SU-DHL-6 (cell line): ENCODE data around the gene KRT73.

Experiments used
- H2AFZ ChIP-seq: fragments of 200-600 bp; sonication (generic); 2 replicates; pipeline ENCODE4 v1.6.1; 2014; ENCODE audit warnings: low read depth, mild to moderate bottlenecking, moderate library complexity, mixed read lengths, antibody characterized with exemption, low read length; ENCODE audit not compliant: severe bottlenecking
- H3F3A ChIP-seq: fragments of 200-600 bp; shearing (Covaris generic); 2 replicates; pipeline ENCODE4 v1.6.0; 2016; ENCODE audit warnings: antibody characterized with exemption, mild to moderate bottlenecking; ENCODE audit not compliant: insufficient read depth
- H3K27ac ChIP-seq: fragments of 200-600 bp; sonication (generic); 2 replicates; pipeline ENCODE4 v1.5.1; 2016; ENCODE audit warnings: low read depth, mild to moderate bottlenecking, low read length, moderate library complexity, mixed read lengths
- H3K27me3 ChIP-seq: fragments of 200-600 bp; sonication (generic), shearing (Covaris generic); 2 replicates; pipeline ENCODE4 v1.6.0; 2014; ENCODE audit warnings: mild to moderate bottlenecking, low read length
- H3K36me3 ChIP-seq: fragments of 200-600 bp; sonication (generic); 2 replicates; pipeline ENCODE4 v1.6.1; 2014; ENCODE audit warnings: mild to moderate bottlenecking, low read length, mixed read lengths
- H3K4me2 ChIP-seq: fragments of 300-600, 200-600 bp; shearing (Covaris generic), sonication (generic); 2 replicates; pipeline ENCODE4 v1.6.0; 2014; ENCODE audit warnings: low read length, low read depth, mild to moderate bottlenecking; ENCODE audit not compliant: poor library complexity, severe bottlenecking
- H3K4me3 ChIP-seq: fragments of 200-600 bp; sonication (generic); 2 replicates; pipeline ENCODE4 v1.5.1; 2014; ENCODE audit warnings: antibody characterized with exemption, low read length, mild to moderate bottlenecking, mixed read lengths; ENCODE audit not compliant: insufficient read depth, poor library complexity, severe bottlenecking
- H3K79me2 ChIP-seq: fragments of 200-600 bp; sonication (generic); 2 replicates; pipeline ENCODE4 v1.6.1; 2014; ENCODE audit warnings: mild to moderate bottlenecking, low read length, moderate library complexity; ENCODE audit not compliant: insufficient read depth
- H3K9ac ChIP-seq: fragments of 200-600 bp; sonication (generic); 2 replicates; pipeline ENCODE4 v1.7.0; 2014; ENCODE audit warnings: mild to moderate bottlenecking, low read length
- H3K9me2 ChIP-seq: fragments of 200-600 bp; sonication (generic); replicated peaks from 2 replicates; pipeline ENCODE4 v1.6.1; 2014; ENCODE audit warnings: low read length; ENCODE audit not compliant: insufficient read depth
- H3K9me3 ChIP-seq: fragments of 200-600 bp; sonication (generic); 2 replicates; pipeline ENCODE4 v1.6.1; 2014; ENCODE audit warnings: low read length, mixed read lengths; ENCODE audit not compliant: insufficient read depth
- H4K20me1 ChIP-seq: fragments of 200-600 bp; sonication (generic); 2 replicates; pipeline ENCODE4 v1.6.1; 2014; ENCODE audit warnings: low read depth, mild to moderate bottlenecking, antibody characterized with exemption, low read length, moderate library complexity, mixed read lengths
- EZH2phosphoT487 ChIP-seq: fragments of 200-600 bp; sonication (generic), shearing (Covaris generic); conservative IDR thresholded peaks from 2 replicates; pipeline ENCODE4 v1.6.1; 2018; ENCODE audit warnings: mild to moderate bottlenecking, antibody characterized with exemption, low read length, moderate library complexity, mixed read lengths
- TF ChIP-seq, protein P1 (sequence below): fragments of 200-600 bp; sonication (generic); IDR thresholded peaks from one replicate; pipeline ENCODE4 v1.5.1; 2017; ENCODE audit warnings: antibody characterized with exemption, mild to moderate bottlenecking, low read length, moderate library complexity; ENCODE audit not compliant: insufficient read depth, poor library complexity, severe bottlenecking

Gene KRT73

DNA sequence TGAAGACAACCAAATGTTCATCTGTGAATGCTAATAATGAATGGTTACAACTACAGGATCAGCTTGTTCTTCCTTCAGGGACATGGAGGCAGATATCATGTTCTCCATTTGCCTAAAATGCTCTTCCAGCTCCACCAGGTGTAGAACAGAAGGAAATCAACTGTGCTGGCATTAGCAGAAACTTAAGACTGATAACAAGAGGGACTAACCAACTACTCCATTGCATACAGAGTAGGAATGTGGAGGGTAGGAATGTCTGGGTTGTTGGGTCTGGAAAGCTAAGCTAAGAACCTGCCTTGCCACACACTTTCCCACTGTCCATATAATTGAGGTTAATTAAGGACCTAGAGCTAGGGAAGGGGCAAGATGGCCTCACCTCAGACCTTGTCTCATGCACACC lies 45.1 kb upstream of the KRT73 start:
- no peaks in the 10 kb centered on the region for H3K79me2 ChIP-seq
- no peak overlapping the region for H3K9ac ChIP-seq
- no peak overlapping the region for H3K4me2 ChIP-seq
- no peak overlapping the region for H3K4me3 ChIP-seq
- H4K20me1 ChIP-seq = no peaks in the 10 kb centered on the region
- no peaks in the 10 kb centered on the region for H3F3A ChIP-seq
- H3K36me3 ChIP-seq = no peaks in the 10 kb centered on the region
- H3K9me2 ChIP-seq = no peaks in the 10 kb centered on the region
- H3K27me3 ChIP-seq = no peaks in the 10 kb centered on the region
- no peaks in the 10 kb centered on the region for H3K9me3 ChIP-seq
- H3K27ac ChIP-seq = no peak overlapping the region
- H2AFZ ChIP-seq = no peak overlapping the region
- no peak for TF ChIP-seq EZH2phosphoT487
- TF ChIP-seq, protein P1, sequence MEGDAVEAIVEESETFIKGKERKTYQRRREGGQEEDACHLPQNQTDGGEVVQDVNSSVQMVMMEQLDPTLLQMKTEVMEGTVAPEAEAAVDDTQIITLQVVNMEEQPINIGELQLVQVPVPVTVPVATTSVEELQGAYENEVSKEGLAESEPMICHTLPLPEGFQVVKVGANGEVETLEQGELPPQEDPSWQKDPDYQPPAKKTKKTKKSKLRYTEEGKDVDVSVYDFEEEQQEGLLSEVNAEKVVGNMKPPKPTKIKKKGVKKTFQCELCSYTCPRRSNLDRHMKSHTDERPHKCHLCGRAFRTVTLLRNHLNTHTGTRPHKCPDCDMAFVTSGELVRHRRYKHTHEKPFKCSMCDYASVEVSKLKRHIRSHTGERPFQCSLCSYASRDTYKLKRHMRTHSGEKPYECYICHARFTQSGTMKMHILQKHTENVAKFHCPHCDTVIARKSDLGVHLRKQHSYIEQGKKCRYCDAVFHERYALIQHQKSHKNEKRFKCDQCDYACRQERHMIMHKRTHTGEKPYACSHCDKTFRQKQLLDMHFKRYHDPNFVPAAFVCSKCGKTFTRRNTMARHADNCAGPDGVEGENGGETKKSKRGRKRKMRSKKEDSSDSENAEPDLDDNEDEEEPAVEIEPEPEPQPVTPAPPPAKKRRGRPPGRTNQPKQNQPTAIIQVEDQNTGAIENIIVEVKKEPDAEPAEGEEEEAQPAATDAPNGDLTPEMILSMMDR = no peak

DNA sequence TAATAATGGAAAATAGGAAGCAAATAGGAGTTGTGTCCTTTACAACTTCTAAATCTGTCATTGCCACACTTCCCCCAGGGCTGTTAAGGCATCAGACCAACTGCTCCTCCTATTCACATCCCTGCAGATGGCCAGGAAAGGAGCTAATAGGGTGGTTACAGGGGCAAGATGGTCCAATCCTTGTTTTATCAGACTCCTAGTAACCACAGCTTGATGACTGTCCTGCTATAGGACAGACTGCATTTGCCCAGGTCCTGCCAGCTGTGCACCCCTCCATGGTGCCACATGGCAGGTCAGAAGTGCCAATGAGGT lies 44.5 kb upstream of the KRT73 start:
- Histone ChIP-seq H3K27ac (no peak overlapping the region), H3K4me3 (no peak overlapping the region), H3K36me3 (no peaks in the 10 kb centered on the region), H3K4me2 (no peak overlapping the region), H3K9me2 (no peaks in the 10 kb centered on the region), H4K20me1 (no peaks in the 10 kb centered on the region), H3K9me3 (no peaks in the 10 kb centered on the region), H3K27me3 (no peaks in the 10 kb centered on the region), H3K79me2 (no peaks in the 10 kb centered on the region), H2AFZ (no peak overlapping the region), H3F3A (no peaks in the 10 kb centered on the region), H3K9ac (no peak overlapping the region)
- TF ChIP-seq, protein P1 = no peak
- no peak for TF ChIP-seq EZH2phosphoT487

DNA sequence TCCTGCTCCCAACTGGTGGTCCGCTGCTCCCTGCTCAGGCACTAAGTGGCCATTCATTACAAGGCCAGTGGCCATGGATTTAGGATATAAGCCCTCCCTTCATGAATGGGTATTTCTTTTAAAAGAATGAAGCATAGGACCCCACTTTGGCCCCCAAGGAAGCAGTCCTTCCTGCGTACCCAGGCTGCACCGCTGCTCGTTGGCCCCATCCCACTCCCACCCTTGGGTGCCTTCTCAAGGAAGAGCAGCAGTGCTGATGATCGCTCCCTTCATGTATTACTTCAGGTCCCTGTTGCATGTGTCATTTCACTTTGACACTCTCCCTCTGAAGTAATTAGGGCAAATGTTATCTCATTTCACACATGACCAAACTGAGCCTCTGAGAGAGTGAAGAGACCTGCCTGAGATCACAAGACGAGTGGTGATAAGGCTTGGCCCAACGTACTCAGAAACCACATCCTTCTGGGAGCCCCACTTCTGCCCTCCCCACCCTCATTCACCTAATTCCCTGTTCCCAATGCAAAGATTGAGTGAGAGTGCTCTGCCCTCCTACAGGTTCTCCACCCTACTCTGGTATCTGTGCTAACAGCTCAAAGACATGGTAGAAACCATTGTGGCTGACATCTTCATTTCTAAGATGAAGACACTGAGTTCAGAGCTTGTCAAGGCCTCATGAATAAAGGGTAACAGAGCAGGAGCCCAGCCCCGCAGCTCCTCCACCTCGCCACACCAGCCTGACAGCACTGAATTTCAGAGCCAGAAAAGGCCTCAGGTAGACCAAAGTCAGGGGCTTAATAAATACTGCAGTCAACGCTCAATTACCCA lies 43.9 kb upstream of the KRT73 start:
- no peaks in the 10 kb centered on the region for H3K27me3 ChIP-seq
- TF ChIP-seq EZH2phosphoT487 = no peak
- TF ChIP-seq, protein P1 = no peak

More for the DNA sequence above, 43.9 kb upstream of the KRT73 start:
- Histone ChIP-seq H3K9me3 (no peaks in the 10 kb centered on the region), H3K4me3 (no peak overlapping the region), H3K9me2 (no peaks in the 10 kb centered on the region), H3K36me3 (no peaks in the 10 kb centered on the region), H2AFZ (no peak overlapping the region), H3F3A (no peaks in the 10 kb centered on the region), H4K20me1 (no peaks in the 10 kb centered on the region), H3K79me2 (no peaks in the 10 kb centered on the region), H3K27ac (no peak overlapping the region), H3K4me2 (no peak overlapping the region), H3K9ac (no peak overlapping the region)
